Calu3 (cell line): ENCODE results near the gene FMC1. TPM values are rescaled to one million over a fixed set of nuclear protein-coding genes. Genes with fewer than 3 reads are reported as not detected.
"Not testable (repeated sequence)": the region's sequence is repeated elsewhere in the genome, so short reads cannot be mapped to it uniquely, and the experiment has no call there.

Source experiments
- BruUV-seq: library from RNA; stranded (reverse); fragments of 400-500 nt; replicated peaks from 2 replicates; lab custom pipeline; 2021; lab: Mats Ljungman, UMichigan
- CTCF ChIA-PET: fragments of 300-600 bp; sonication (Branson Sonifier 250); formaldehyde crosslinking; loops from one replicate; lab custom pipeline; 2022; ENCODE audit warnings: antibody characterized with exemption; lab: Charles Lee
- DNase-seq: peaks from one replicate; pipeline ENCODE4 v3.0.0; 2022
- H3K27ac Mint-ChIP-seq: one replicate; pipeline ENCODE4 v1.8.0; 2022; ENCODE audit warnings: mixed read lengths; ENCODE audit not compliant: unreplicated experiment
- H3K27me3 Mint-ChIP-seq: one replicate; pipeline ENCODE4 v1.8.0; 2022; ENCODE audit warnings: mixed read lengths; ENCODE audit not compliant: unreplicated experiment
- H3K36me3 Mint-ChIP-seq: one replicate; pipeline ENCODE4 v1.8.0; 2022; ENCODE audit warnings: mild to moderate bottlenecking, moderate library complexity, mixed read lengths; ENCODE audit not compliant: insufficient read depth, unreplicated experiment
- H3K4me1 Mint-ChIP-seq: one replicate; pipeline ENCODE4 v1.8.0; 2022; ENCODE audit warnings: mild to moderate bottlenecking, low read depth, mixed read lengths; ENCODE audit not compliant: unreplicated experiment
- H3K4me3 Mint-ChIP-seq: one replicate; pipeline ENCODE4 v1.8.0; 2022; ENCODE audit warnings: mild to moderate bottlenecking, low read depth, moderate library complexity, mixed read lengths; ENCODE audit not compliant: unreplicated experiment
- H3K9me3 Mint-ChIP-seq: one replicate; pipeline ENCODE4 v1.8.0; 2022; ENCODE audit warnings: low read depth, mixed read lengths; ENCODE audit not compliant: unreplicated experiment
- intact Hi-C: fragments of 100-400 bp; cut with micrococcal nuclease; formaldehyde crosslinking; loops from one replicate; pipeline ENCODE4 v1.10.0; 2022; ENCODE audit not compliant: unreplicated experiment
- total RNA-seq: library from RNA; stranded (reverse); gene quantifications from 2 replicates; pipeline ENCODE4 v1.2.3, GENCODE V29; 2022
- TF ChIP-seq, protein P1 (sequence below): fragments of 200-600 bp; IDR thresholded peaks from one replicate; pipeline ENCODE4 v1.8.0; 2022; ENCODE audit warnings: antibody characterized with exemption; ENCODE audit not compliant: unreplicated experiment

Gene FMC1
- total RNA-seq, 1 experiment from 2014 or later: 2.9 TPM

GRCh38 chr7:139304517-139304916, 36.6 kb upstream of the FMC1 start:
- Mint-ChIP-seq H3K27ac (no peak overlapping the region), H3K27me3 (no peaks in the 10 kb centered on the region), H3K4me3 (no peak overlapping the region), H3K36me3 (peaks cover 6% of the 10 kb centered on the region), H3K4me1 (no peaks in the 10 kb centered on the region), H3K9me3 (no peaks in the 10 kb centered on the region)
- TF ChIP-seq, protein P1, sequence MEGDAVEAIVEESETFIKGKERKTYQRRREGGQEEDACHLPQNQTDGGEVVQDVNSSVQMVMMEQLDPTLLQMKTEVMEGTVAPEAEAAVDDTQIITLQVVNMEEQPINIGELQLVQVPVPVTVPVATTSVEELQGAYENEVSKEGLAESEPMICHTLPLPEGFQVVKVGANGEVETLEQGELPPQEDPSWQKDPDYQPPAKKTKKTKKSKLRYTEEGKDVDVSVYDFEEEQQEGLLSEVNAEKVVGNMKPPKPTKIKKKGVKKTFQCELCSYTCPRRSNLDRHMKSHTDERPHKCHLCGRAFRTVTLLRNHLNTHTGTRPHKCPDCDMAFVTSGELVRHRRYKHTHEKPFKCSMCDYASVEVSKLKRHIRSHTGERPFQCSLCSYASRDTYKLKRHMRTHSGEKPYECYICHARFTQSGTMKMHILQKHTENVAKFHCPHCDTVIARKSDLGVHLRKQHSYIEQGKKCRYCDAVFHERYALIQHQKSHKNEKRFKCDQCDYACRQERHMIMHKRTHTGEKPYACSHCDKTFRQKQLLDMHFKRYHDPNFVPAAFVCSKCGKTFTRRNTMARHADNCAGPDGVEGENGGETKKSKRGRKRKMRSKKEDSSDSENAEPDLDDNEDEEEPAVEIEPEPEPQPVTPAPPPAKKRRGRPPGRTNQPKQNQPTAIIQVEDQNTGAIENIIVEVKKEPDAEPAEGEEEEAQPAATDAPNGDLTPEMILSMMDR: no peak
- CTCF ChIA-PET: no interaction called here
- intact Hi-C loops: no loop called here
- DNase-seq: no peak
- BruUV-seq: no TSS peak

DNA sequence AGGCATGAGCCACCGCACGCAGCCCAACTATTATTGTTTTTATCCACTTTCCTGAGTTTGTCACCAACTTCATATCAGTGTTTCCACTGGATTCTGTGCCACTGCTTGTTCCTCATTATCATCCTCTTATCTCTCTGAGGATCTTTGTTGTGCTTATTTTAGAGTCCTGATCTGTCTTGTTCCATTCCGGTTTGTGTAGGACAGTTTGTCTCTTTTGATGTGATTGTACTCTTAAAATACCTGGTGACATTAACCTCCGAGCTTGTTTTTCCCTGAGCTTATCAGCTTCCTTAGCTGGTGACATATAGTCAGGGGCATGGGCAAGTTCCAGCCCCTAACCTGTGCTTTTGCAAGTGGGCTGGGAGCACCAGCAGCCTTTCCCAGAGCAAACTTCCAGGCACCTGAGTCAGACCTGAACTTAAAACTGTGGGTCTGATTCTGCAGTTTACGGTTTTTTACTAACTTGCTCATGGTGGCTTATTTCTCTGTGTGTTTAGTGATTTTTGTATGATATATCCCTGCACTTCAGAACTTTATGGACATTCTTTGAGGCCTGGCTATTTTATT, 23.1 kb upstream of the FMC1 start:
- BruUV-seq: no TSS peak
- H3K27me3 Mint-ChIP-seq: no peaks in the 10 kb centered on the region
- DNase-seq: no peak
- CTCF ChIA-PET: interaction anchor here (0.7 kb wide), 1 partner anchor 15 kb away, joined by 3 read pairs; no protein-coding TSS in a partner anchor
- TF ChIP-seq, protein P1: no peak
- no peak overlapping the region for H3K4me3 Mint-ChIP-seq
- H3K36me3 Mint-ChIP-seq: no peaks in the 10 kb centered on the region
- H3K4me1 Mint-ChIP-seq: no peaks in the 10 kb centered on the region
- intact Hi-C loops: no loop called here
- H3K27ac Mint-ChIP-seq: no peak overlapping the region
- H3K9me3 Mint-ChIP-seq: no peaks in the 10 kb centered on the region

DNA sequence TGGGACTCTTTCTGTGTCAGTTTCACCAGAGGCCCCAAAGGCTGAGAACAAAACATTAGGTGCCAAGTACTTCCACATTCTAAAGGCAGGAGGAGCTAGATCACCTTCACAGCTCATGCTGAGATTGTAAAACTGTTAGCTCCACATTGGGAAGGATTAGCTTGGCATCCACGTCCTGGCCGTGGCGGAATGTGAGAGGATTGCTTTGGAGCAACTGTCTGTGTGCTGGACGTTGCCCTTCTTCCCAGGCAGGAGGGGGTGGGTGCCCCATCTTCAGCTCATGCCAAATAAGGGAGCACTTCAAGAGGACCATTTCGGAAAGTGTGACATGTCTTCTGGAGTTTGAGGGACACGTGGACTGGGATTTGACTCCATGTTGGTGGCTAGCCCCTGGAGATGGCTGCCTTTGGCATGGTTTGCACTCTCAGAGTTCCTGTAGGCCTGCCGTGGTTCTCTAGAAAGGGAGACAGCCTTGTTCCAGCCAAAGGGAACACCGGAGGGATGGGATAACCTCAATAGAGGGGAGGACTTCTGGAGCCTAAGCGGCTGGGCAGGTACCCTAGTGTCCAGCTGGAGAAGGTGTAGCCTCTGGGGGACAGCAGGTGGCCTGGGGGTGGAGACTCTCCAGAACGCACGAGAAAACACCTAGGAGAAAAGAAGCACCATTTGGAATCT, 19.9 kb upstream of the FMC1 start:
- CTCF ChIA-PET: interaction anchor here (0.7 kb wide), 1 partner anchor 633 kb away, joined by 6 read pairs; no protein-coding TSS in a partner anchor
- no peak overlapping the region for H3K27ac Mint-ChIP-seq
- intact Hi-C loops: no loop called here

DNA sequence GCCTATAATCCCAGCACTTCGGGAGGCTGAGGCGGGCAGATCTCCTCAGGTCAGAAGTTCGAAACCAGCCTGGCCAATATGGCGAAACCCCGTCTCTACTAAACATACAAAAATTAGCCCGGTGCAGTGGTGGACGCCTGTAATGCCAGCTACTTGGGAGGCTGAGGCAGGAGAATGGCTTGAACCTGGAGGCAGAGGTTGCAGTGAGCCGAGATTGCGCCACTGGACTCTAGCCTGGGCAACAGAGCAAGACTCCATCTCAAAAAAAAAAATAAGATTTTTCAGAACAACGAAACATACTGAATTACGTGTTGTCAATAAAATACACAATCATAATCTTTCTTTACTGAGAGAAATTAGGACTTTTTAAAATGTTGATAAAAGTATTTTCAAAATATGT, 16.4 kb upstream of the FMC1 start:
- H3K27me3 Mint-ChIP-seq, H3K9me3 Mint-ChIP-seq, H3K4me3 Mint-ChIP-seq, H3K36me3 Mint-ChIP-seq, H3K4me1 Mint-ChIP-seq, H3K27ac Mint-ChIP-seq, DNase-seq, intact Hi-C loops, BruUV-seq: not testable (repeated sequence)
- CTCF ChIA-PET: interaction anchor here (1.0 to 1.1 kb wide), 2 partner anchors 9 to 10 kb away, joined by 3 to 6 read pairs; no protein-coding TSS in a partner anchor

More for the DNA sequence above, 19.9 kb upstream of the FMC1 start:
- no TSS peak for BruUV-seq
- H3K4me1 Mint-ChIP-seq: no peaks in the 10 kb centered on the region
- peaks cover 4% of the 10 kb centered on the region for H3K36me3 Mint-ChIP-seq
- H3K4me3 Mint-ChIP-seq: no peak overlapping the region
- no peak for DNase-seq
- TF ChIP-seq, protein P1: no peak
- no peaks in the 10 kb centered on the region for H3K27me3 Mint-ChIP-seq
- H3K9me3 Mint-ChIP-seq: no peaks in the 10 kb centered on the region

DNA sequence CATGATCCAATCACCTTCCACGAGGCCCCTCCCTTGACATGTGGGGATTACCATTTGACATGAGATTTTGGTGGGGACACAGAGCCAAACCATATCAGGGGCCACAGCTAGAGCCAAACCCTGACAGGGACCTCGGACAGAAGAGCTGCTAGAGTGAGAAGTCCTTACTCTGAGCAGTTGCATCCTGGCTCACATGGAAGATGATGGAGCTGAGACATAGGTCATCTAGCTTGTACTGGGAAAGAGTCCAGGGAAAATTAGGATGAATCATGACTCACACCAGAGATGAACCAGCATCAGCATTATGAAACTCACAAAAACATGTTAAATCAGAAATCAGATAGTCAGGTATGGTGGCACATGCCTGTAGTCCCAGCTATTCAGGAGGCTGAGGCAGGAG, 12.8 kb upstream of the FMC1 start:
- no TSS peak for BruUV-seq
- H3K27ac Mint-ChIP-seq: no peak overlapping the region
- H3K9me3 Mint-ChIP-seq: no peaks in the 10 kb centered on the region
- peaks cover 4% of the 10 kb centered on the region for H3K36me3 Mint-ChIP-seq
- H3K4me1 Mint-ChIP-seq: no peaks in the 10 kb centered on the region
- DNase-seq: no peak
- no peaks in the 10 kb centered on the region for H3K27me3 Mint-ChIP-seq
- H3K4me3 Mint-ChIP-seq: no peak overlapping the region
- TF ChIP-seq, protein P1: no peak
- CTCF ChIA-PET: no interaction called here
- intact Hi-C loops: no loop called here
